ENCODE measurements around the gene SRRM5.
"Not testable (repeated sequence)": the region's sequence is repeated elsewhere in the genome, so short reads cannot be mapped to it uniquely, and the experiment has no call there.

Gene SRRM5, protein sequence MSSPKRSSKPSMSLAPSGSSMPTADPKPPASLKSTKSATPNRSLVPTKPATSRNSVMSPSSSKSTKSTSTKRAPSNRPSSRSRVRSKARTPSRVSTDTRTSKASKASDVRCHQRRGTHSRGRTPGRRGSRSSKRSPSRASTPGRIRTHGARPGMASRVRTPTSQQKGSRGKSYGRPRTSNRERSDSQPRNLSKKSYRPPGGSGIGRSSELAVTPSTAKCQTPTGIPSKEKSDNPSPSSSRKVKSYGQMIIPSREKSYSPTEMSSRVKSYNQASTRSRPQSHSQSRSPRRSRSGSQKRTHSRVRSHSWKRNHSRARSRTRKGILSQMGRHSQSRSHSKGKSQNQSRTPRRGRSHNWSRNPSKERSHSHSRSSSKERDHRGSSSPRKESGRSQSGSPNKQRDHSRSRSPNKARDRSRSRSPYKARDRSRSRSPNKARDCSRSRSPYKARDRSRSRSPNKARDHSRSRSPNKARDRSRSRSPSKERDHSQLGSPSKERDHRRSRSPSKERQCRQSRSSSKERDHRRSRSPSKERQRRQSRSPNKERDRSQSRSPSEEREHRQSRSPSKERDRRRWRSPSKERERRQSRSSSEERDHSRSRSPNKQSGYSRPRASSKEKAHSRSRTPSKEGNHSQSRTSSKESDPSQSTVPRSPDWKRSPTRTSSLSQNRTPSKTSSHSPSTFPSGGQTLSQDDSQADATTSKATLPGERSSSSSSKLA

GRCh38 chr19:43611788-43612187, at the start of gene SRRM5:
Gene SRRM5 (plus strand): TSS chr19:43612088. CDS start chr19:43612122, 34 bp downstream.
- DNase-seq: no peak

DNA sequence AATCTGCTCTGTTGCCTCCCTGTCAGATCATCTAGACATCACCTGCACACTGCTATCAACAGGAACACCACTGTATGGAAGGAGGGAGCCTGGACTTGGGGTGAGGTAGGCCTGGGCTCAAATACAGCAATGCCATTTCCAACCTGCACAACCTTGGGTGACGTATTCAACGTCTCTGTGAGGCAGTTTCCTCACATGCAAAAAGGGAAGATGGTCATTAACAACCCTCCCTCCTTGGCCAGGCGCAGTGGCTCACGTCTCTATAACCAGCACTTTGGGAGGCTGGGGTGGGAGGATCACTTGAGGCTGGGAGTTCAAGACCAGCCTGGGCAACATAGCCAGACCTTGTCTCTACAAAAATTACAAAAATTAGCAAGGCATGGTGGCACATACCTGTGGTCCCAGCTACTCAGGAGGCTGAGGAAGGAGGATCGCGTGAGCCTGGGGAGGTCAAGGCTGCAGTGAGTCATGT, 49.6 kb upstream of the SRRM5 start:
- peak in 2 of 3 donors; percentile 35 to 48 for DNase-seq

- DNase-seq: peak; percentile 82 to 89 (median 83)
Measured at GRCh38 chr19:43562698-43563241, 49.1 kb upstream of the SRRM5 start.

DNA sequence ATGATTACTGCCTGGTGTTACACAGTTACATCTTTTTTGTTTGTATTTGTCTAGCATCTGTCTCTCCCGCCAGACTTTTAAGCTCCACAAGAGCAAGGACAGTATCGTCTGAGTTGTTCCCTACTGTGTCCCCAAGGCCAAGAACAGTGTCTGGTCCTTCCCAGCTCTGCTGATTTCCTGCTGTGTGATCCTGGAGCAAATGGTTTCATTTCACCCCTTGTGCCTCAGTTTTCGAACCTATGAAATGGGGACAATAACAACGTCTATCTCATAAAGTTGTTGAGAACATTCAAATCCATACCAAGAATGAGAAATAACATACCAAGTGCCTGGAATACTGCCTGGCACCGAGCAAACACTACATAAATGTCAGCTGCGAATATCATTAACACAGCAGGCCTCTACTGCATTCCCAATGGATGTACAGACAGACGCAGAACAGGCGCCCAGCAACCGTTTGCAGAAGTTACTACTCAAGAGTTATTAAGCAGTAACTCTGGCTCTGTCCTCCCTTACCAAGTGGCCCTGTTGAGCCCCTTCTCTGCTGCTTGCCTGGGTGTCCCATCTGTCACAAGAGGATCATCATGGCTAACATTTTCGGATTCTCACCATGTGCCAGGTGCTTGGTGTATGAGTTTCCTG, 48.0 kb upstream of the SRRM5 start:
- DNase-seq: peak in 1 of 3 donors; percentile 26

GRCh38 chr19:43564800-43565199, 47.1 kb upstream of the SRRM5 start:
- DNase-seq: no peak

- DNase-seq: no peak
Measured at GRCh38 chr19:43569657-43570056, 42.2 kb upstream of the SRRM5 start.

DNA sequence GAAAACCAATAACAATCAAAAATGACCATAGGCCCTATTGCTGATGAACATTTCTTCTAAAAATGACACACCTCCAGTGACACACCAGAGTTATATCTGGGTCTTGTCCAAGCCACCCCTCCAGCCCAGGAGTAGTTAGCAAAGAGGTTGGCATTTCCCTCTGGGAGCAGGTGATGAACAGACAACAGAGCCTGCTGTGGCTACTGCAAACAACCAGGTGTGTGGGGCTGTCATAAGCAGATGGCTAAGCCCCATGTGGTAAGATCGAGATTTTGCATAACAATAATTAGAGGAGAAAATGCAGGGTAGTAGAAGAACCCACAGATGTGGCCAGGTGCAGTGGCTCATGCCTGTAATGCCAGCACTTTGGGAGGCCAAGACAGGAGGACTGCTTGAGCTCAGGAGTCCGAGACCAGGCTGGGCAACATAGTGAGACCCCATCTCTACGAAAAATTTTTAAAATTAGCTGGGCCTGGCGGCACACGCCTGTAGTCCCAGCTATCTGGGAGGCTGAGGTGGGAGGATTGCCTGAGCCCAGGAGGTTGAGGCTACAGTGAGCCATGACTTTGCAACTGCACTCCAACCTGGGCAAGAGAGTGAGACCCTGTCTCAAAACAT, 41.6 kb upstream of the SRRM5 start:
- DNase-seq: no peak

DNA sequence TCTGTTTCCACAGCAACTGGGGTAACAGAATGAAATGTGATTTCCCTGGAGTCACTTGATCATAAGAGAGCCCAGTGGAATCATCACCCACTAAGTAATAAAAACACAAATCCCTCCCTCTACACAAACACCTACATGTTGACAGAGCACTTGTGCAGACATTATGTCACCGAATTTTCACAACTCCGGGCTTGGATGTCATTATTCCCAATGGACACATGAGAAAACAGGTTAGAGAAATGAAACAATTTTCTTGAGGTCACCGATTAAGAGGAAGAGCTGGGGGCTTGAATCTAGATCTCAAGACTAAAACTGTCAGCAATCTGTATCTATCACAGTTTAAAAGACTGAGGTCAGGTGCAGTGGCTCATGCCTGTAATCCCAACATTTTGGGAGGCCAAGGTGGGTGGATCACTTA, 39.7 kb upstream of the SRRM5 start:
- peak; percentile 54 to 76 (median 69) for DNase-seq

DNA sequence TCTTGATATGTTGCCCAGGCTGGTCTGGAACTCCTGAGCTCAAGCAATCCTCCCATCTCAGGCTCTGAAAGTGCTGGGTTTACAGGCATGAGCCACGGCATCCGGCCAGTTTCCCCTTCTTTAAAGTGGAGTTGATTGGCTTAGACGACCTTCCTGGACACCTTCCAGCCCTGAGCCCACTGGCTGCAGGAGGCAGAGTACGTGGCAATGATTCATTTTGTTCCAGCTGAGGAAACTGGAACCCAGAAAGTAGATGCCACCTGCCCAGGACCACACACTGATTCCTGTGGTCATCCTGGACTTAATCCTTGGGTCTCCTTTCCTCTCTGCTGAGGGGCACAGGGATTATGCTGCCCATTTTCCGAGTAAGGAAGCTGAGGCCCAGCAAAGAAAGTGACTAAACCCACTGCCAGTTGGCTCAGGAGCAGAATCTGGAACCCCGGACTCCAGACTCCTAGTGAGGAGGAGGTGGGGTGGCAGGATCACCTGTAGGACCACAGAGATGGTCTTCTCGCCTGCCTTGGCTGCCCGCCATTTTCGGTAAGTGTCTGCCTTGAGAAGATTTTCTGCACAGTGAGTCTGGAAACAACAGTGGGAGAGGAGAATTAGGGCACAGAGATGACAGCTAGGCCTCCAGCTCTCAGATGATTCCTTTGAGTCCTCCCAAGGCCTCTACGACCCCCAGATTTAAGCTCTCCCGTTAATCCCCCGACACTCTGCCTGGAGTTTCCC, 37.3 kb upstream of the SRRM5 start:
- peak; percentile 26 to 67 (median 65) for DNase-seq

DNA sequence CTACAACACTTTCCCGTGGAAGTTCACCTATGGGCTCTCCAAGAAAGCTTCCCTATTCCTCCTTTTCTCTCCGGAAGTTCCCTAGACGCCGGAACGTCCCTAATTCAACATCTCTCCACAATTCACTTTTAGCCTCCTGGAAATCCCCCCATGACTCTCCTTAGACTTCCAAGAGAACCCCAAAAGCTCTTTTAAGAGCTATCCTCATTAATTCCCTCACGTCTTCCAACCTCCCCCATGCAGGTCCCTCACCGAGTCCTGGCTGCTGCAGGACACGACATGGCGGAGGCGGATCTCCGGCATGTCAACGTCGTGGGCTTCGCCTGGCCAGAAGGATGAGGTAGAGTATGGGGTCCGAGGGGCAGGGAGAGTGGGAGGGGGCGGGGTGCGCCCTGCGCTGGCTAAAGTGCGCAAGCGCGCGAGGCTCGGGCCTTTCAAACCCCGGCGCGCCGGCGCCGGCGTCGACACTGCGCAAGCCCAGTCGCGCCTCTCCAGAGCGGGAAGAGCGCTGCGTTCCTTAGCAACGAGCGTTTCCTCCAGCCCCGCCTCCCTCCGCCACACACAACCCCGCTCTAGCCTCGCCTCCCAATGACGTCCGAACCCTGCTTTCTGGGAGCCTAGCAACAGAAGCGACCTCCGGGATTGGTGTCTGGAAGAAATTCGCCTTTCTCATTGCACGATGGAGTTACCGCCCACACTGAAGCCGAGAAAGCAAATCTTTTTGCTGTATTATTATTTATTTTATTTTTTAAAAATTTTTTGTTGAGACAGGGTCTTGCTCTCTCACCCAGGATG, 36.5 kb upstream of the SRRM5 start, which contains the start of the genes PINLYP and XRCC1:
Gene PINLYP (plus strand): TSS at position 646 of the 795 bp plus-strand sequence. CDS start 1,391 bp downstream, outside the sequence.
Gene XRCC1 (minus strand): TSS at position 372 of the 795 bp plus-strand sequence. CDS start 69 bp downstream, at position 303.
- peak; percentile 99 for DNase-seq

DNA sequence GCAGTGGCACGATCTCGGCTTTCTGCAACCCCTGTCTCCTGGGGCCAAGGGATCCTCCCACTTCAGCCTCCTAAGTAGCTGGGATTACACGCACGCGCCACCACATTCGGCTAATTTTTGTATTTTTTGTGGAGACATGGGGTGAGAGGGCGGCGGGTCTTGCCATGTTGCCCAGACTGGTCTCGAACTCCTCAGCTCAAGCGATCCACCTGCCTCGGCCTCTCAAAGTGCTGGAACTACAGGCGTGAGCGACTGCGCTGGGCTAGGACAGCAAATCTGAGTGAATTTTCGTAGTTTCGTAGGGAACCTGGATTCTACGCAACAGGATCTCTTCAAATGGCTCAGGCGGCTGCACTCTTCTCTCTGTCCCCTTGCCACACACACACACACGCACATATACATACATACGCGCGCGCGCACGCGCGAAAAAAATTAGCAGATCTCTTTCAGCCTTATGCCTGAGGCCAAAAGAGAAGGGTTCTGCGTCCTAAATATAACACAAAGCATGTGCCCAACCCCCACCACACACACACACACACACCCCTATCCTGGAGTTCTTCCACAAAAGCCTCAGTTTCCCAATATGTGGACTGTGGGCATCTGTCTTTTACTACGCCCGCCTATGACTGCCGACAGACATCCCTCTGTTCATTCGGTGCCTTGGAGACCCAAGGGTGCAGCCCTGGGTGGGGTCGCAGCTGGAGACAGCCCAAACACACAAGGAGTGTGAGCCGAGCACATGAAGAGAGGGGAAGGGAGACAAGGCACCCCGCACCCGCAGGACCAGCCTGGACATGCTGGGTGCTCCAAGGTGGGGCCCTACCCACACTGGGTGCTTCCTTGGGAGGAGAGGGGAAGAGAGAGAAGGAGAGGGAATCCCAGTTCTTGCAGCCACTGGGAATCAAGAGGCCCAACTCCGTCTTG, 35.7 kb upstream of the SRRM5 start:
- no peak for DNase-seq

DNA sequence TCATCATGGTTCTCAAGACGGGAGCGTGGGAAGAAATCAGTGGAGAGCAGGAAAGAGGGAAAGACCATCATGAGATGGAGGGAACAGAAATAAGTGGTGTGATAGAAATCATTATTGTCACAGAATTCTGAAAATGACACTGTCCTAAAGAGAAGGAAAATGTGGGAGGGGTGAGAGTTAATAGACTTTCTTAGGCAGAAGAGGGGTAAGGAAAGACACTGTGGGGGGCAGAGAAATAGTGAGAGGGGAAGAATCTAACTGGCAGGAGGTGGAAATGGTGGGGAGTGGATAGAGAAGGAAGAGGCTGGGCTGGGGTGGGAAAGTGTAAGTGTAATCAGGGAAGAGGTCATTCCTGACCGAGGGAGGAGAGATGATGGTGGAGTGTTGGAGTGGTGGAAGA, 33.1 kb upstream of the SRRM5 start:
- DNase-seq: no peak

- DNase-seq: no peak
Measured at GRCh38 chr19:43581467-43581866, 30.4 kb upstream of the SRRM5 start.

DNA sequence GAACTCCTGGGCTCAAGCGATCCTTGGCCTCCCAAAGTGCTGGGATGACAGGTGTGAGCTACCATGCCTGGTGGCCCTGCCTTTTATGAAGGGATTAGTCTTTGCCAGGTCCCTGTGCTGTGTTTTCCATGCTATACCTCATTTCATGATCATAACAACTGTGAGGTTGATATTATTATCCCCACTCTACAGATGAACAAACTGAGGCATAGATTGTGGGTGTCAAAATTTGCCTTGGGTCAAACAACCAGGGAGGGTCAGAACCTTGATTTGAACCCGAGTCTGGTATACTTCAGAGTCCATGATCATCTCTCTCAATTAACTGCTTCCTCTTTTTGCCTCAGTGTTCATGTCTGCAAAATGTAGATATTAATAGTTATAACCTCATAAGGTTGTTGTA, 29.4 kb upstream of the SRRM5 start:
- no peak for DNase-seq

- DNase-seq: no peak
Measured at GRCh38 chr19:43584484-43584883, 27.4 kb upstream of the SRRM5 start.

DNA sequence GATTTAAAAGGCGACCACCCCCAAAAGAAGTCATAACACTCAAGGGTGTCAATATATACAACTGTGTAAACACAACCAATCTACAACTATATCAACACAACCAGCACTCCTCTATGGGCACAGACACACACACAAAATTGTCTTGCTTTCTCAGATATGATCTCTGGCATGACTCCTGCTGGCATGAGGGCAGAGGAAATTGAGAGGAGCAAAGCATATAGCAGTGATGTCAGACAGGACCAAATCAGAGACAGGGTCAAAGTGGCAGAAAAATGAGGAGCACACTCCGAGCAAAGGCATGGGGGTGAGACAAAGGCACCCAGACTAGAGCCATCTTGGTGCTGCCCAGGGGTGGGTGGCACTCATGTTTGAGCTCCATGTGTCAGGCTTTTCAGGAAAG, 25.5 kb upstream of the SRRM5 start:
- DNase-seq: no peak

DNA sequence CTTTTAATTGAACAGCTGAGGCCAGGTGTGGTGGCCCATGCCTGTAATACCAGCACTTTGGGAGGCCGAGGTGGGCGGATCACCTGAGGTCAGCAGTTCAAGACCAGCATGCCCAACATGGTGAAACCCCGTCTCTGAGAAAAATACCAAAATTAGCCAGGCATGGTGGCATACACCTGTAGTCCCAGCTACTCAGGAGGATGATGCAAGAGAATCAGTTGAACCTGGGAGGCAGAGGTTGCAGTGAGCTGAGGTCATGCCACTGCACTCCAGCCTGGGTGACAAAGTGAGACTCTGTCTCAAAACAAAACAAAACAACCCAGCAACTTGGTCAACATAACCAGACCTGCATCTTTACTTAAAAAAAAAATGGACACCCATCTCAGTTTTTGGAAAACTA, 24.9 kb upstream of the SRRM5 start:
- DNase-seq: not testable (repeated sequence)

GRCh38 chr19:43589277-43589676, 22.6 kb upstream of the SRRM5 start:
- DNase-seq: no peak

DNA sequence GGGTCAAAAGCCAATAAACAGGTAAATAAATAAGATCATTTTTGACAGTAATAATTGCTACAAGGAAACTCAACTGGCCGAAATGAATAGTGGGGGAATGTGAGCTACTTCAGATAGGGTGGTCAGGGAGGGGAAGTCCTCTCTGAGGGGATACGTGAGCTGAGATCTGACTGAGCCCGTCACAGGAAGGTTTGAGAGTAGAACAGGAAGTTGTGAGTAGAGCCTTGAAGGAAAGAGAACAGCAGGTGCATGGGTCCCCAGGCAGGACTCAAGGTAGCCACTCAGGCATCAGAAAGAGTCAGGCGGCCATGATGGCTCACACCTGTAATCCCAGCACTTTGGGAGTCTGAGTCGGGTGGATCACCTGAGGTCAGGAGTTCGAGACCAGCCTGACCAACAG, 22.2 kb upstream of the SRRM5 start:
- DNase-seq: no peak

Data from suppressor macrophage treated with lipopolysaccharide for 1 hour (primary cell).